KMS-11 (cell line): ENCODE results near the gene KCNIP1.

Experiments used
- H2AFZ ChIP-seq: fragments of 200-600 bp; sonication (generic); 2 replicates; pipeline ENCODE4 v1.6.1; 2016; ENCODE audit warnings: antibody characterized with exemption, mixed run types, low read depth
- H3K27ac ChIP-seq: fragments of 200-600 bp; sonication (generic); 2 replicates; pipeline ENCODE4 v1.6.1; 2016; ENCODE audit warnings: mild to moderate bottlenecking, mixed run types
- H3K27me3 ChIP-seq: fragments of 200-600 bp; sonication (generic); 2 replicates; pipeline ENCODE4 v1.6.1; 2017; ENCODE audit warnings: mild to moderate bottlenecking, low read depth, mixed run types, moderate library complexity; ENCODE audit not compliant: insufficient read depth
- H3K36me3 ChIP-seq: fragments of 200-600 bp; sonication (generic); 2 replicates; pipeline ENCODE4 v1.6.1; 2017; ENCODE audit warnings: mild to moderate bottlenecking, mixed run types; ENCODE audit not compliant: insufficient read depth
- H3K4me1 ChIP-seq: fragments of 200-600 bp; sonication (generic); 2 replicates; pipeline ENCODE4 v1.6.1; 2016; ENCODE audit warnings: mild to moderate bottlenecking, low read depth, mixed run types; ENCODE audit not compliant: poor library complexity, severe bottlenecking
- H3K4me2 ChIP-seq: fragments of 200-600 bp; sonication (generic); 2 replicates; pipeline ENCODE4 v1.7.0; 2016; ENCODE audit warnings: mild to moderate bottlenecking, mixed run types
- H3K4me3 ChIP-seq: fragments of 200-600 bp; sonication (generic); IDR thresholded peaks from 2 replicates; pipeline ENCODE4 v1.6.1; 2017; ENCODE audit warnings: low read depth, low read length, mixed read lengths; ENCODE audit not compliant: insufficient read depth
- H3K79me2 ChIP-seq: fragments of 200-600 bp; sonication (generic); 2 replicates; pipeline ENCODE4 v1.6.1; 2016; ENCODE audit warnings: low read depth, mixed run types; ENCODE audit not compliant: insufficient read depth
- H3K9ac ChIP-seq: fragments of 200-600 bp; sonication (generic); 2 replicates; pipeline ENCODE4 v1.6.1; 2016; ENCODE audit warnings: mild to moderate bottlenecking, mixed run types
- H4K20me1 ChIP-seq: fragments of 200-600 bp; sonication (generic); 2 replicates; pipeline ENCODE4 v1.6.1; 2016; ENCODE audit warnings: mild to moderate bottlenecking, mixed run types; ENCODE audit not compliant: insufficient read depth
- TF ChIP-seq, protein P1 (sequence below): fragments of 200-600 bp; sonication (generic); conservative IDR thresholded peaks from 2 replicates; pipeline ENCODE4 v1.6.1; 2017; ENCODE audit warnings: low read depth, mild to moderate bottlenecking, antibody characterized with exemption, low read length, moderate library complexity, mixed read lengths

KCNIP1 gene

GRCh38 chr5:170590566-170590965 lies 86.7 kb downstream of the KCNIP1 start:
- no peaks in the 10 kb centered on the region for H3K79me2 ChIP-seq
- no peaks in the 10 kb centered on the region for H4K20me1 ChIP-seq
- H3K4me3 ChIP-seq: no peak overlapping the region
- H3K4me2 ChIP-seq: no peak overlapping the region
- no peaks in the 10 kb centered on the region for H3K36me3 ChIP-seq
- no peak overlapping the region for H3K9ac ChIP-seq
- no peak overlapping the region for H2AFZ ChIP-seq
- H3K27me3 ChIP-seq: no peaks in the 10 kb centered on the region
- TF ChIP-seq, protein P1, sequence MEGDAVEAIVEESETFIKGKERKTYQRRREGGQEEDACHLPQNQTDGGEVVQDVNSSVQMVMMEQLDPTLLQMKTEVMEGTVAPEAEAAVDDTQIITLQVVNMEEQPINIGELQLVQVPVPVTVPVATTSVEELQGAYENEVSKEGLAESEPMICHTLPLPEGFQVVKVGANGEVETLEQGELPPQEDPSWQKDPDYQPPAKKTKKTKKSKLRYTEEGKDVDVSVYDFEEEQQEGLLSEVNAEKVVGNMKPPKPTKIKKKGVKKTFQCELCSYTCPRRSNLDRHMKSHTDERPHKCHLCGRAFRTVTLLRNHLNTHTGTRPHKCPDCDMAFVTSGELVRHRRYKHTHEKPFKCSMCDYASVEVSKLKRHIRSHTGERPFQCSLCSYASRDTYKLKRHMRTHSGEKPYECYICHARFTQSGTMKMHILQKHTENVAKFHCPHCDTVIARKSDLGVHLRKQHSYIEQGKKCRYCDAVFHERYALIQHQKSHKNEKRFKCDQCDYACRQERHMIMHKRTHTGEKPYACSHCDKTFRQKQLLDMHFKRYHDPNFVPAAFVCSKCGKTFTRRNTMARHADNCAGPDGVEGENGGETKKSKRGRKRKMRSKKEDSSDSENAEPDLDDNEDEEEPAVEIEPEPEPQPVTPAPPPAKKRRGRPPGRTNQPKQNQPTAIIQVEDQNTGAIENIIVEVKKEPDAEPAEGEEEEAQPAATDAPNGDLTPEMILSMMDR: no peak
- H3K27ac ChIP-seq: no peak overlapping the region
- H3K4me1 ChIP-seq: no peaks in the 10 kb centered on the region

- H3K27me3 ChIP-seq: no peaks in the 10 kb centered on the region
- H3K9ac ChIP-seq: no peak overlapping the region
- TF ChIP-seq, protein P1: no peak
- H4K20me1 ChIP-seq: no peaks in the 10 kb centered on the region
- H3K4me1 ChIP-seq: no peaks in the 10 kb centered on the region
- H3K4me2 ChIP-seq: no peak overlapping the region
- no peak overlapping the region for H2AFZ ChIP-seq
- no peaks in the 10 kb centered on the region for H3K36me3 ChIP-seq
- no peak overlapping the region for H3K27ac ChIP-seq
- H3K79me2 ChIP-seq: no peaks in the 10 kb centered on the region
- no peak overlapping the region for H3K4me3 ChIP-seq
These were observed 87.2 kb downstream of the KCNIP1 start for GRCh38 chr5:170591054-170591453.

DNA sequence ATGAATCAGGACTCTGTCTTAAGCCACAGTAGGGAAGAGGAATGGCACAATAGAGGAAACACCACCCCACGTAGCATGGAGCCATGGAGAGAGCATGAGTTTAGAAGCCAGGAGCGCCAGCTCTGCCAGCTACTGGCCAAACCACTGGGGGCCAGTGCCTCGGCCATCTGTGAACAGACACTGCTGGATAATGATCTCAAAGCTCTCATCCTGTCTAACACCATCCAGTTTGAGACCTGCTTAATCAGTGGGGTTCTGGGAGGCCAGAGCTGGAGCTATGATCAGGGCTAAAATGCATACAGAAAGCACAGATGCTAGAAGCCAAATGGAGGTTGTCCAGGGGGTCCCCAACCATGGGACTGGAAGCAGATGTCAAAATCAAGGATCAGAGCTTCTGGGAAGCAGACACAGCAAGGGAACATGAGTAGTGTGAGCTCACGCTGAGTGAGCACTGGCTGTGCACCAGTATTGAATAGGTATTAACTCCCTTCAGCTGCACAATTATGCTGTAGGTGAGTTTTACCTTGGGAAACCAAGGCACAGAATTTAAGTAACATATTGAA lies 92.7 kb downstream of the KCNIP1 start:
- H3K4me1 ChIP-seq: no peaks in the 10 kb centered on the region
- no peak overlapping the region for H3K27ac ChIP-seq
- no peak overlapping the region for H3K4me3 ChIP-seq
- H3K36me3 ChIP-seq: no peaks in the 10 kb centered on the region
- no peaks in the 10 kb centered on the region for H4K20me1 ChIP-seq
- no peak overlapping the region for H3K4me2 ChIP-seq
- no peak overlapping the region for H2AFZ ChIP-seq
- H3K79me2 ChIP-seq: no peaks in the 10 kb centered on the region
- TF ChIP-seq, protein P1: no peak
- H3K27me3 ChIP-seq: no peaks in the 10 kb centered on the region
- no peak overlapping the region for H3K9ac ChIP-seq

DNA sequence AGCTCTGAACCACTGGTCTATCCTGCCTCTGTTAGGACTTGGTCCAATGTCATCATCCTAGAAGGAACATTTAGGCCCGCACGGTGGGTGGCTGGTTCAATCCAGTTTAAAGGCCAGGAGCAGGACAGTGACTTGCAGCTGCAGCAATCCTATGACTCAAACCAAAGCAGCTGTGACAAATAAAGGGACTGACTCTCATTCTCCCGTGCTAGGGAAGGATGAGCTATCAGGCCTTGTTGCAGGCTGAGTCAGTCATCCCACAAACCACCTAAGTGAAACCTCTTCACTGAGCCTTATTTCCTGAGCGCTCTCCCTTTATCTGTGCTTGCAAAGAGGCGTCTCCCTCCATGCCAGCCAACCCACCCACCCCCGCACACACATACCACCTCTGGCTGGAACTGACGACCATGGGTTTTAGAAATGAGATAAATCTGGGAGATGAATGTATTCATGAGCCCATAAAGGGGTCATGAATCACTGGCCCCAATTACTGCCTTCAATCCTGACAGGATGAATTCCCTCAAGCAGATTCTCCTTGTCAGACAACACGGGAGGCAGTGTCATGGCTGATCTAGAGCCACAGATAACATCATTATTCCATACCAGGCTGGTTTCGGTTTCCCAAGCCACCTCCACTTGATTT lies 93.4 kb downstream of the KCNIP1 start:
- Histone ChIP-seq H4K20me1 (no peaks in the 10 kb centered on the region), H3K27me3 (no peaks in the 10 kb centered on the region), H3K4me3 (no peak overlapping the region), H3K79me2 (no peaks in the 10 kb centered on the region), H3K4me2 (no peak overlapping the region), H3K9ac (no peak overlapping the region), H2AFZ (no peak overlapping the region), H3K36me3 (no peaks in the 10 kb centered on the region), H3K27ac (no peak overlapping the region), H3K4me1 (no peaks in the 10 kb centered on the region)
- TF ChIP-seq, protein P1: no peak
